HG03378 (cell line): ENCODE data around the gene SYNPO2.
"Not testable (repeated sequence)": the region's sequence is repeated elsewhere in the genome, so short reads cannot be mapped to it uniquely, and the experiment has no call there.

Experiments
- ATAC-seq: cut with Tn5 transposase; IDR thresholded peaks from one replicate; pipeline ENCODE4 v1.9.1; 2021; ENCODE audit warnings: mild to moderate bottlenecking, moderate library complexity; ENCODE audit not compliant: unreplicated experiment

The SYNPO2 gene

GRCh38 chr4:118973295-118973694 lies 84.6 kb downstream of the SYNPO2 start:
- ATAC-seq = no peak

- ATAC-seq = no peak
Observed at GRCh38 chr4:118974758-118975157, 86.1 kb downstream of the SYNPO2 start.

- ATAC-seq = no peak
Observed at GRCh38 chr4:118975449-118976192, 87.0 kb downstream of the SYNPO2 start.

- ATAC-seq = not testable (repeated sequence)
Observed at GRCh38 chr4:118976193-118976560, 87.5 kb downstream of the SYNPO2 start.

- not testable (repeated sequence) for ATAC-seq
Observed at GRCh38 chr4:118977100-118977499, 88.4 kb downstream of the SYNPO2 start.

- ATAC-seq = no peak
Observed at GRCh38 chr4:118979712-118980111, 91.1 kb downstream of the SYNPO2 start.

GRCh38 chr4:118981171-118981838 lies 92.7 kb downstream of the SYNPO2 start:
- ATAC-seq = no peak

GRCh38 chr4:118981839-118982381 lies 93.3 kb downstream of the SYNPO2 start:
- peak; percentile 94 for ATAC-seq

GRCh38 chr4:118983293-118983692 lies 94.6 kb downstream of the SYNPO2 start:
- no peak for ATAC-seq

- no peak for ATAC-seq
Observed at GRCh38 chr4:118983831-118984230, 95.2 kb downstream of the SYNPO2 start.

- no peak for ATAC-seq
Observed at GRCh38 chr4:118985170-118986000, 96.7 kb downstream of the SYNPO2 start.

- ATAC-seq = no peak
Observed at GRCh38 chr4:118987959-118988634, 99.4 kb downstream of the SYNPO2 start.

- ATAC-seq = no peak
Observed at GRCh38 chr4:118988635-118988972, 100.0 kb downstream of the SYNPO2 start.

GRCh38 chr4:118989098-118990080 lies 100.7 kb downstream of the SYNPO2 start:
- no peak for ATAC-seq

GRCh38 chr4:118991686-118992085 lies 103.0 kb downstream of the SYNPO2 start:
- no peak for ATAC-seq

- ATAC-seq = no peak
Observed at GRCh38 chr4:118992149-118992548, 103.5 kb downstream of the SYNPO2 start.

GRCh38 chr4:118993333-118993732 lies 104.7 kb downstream of the SYNPO2 start:
- ATAC-seq = no peak

- ATAC-seq = no peak
Observed at GRCh38 chr4:118994030-118994429, 105.4 kb downstream of the SYNPO2 start.

GRCh38 chr4:118995693-118996391 lies 107.2 kb downstream of the SYNPO2 start:
- no peak for ATAC-seq
